Spleen (tissue), 7 donors: ENCODE results near the gene ZNF385B.

Source experiments
- POLR2A ChIP-seq, 3 donors: fragments of 450-650 bp; IDR thresholded peaks; one replicate each; pipeline ENCODE4 v1.5.1; 2017; ENCODE audit warnings: antibody characterized with exemption in 3 of 3, mild to moderate bottlenecking in 1 of 3
- POLR2AphosphoS5 ChIP-seq, 3 donors: sonication (generic); formaldehyde crosslinking; IDR thresholded peaks; one replicate each; pipeline ENCODE4 v1.5.1; 2017; ENCODE audit warnings: antibody characterized with exemption in 3 of 3
- TF ChIP-seq, protein P1 (sequence below), 11 experiments: fragments of 200-600 bp in 7 of 11; fragments of 450-650 bp in 4 of 11; sonication (generic) in 4 of 11; IDR thresholded peaks in 8 of 11; conservative IDR thresholded peaks in 3 of 11; 1 replicate in 7 of 11; 2 replicates in 4 of 11; pipeline versions ENCODE4 v1.4.0 to v1.8.0; 2016 to 2021; ENCODE audit warnings: antibody characterized with exemption in 11 of 11, inconsistent platforms in 4 of 11, mild to moderate bottlenecking in 1 of 11
- donor health status: DM: no; HTN: no; CAD: no; lungs with moderate emphysema.
- donor health status: DM: no; HTN: no; CAD: no.
- donor health status: DM: no; HTN: no; CAD: no.

DNA sequence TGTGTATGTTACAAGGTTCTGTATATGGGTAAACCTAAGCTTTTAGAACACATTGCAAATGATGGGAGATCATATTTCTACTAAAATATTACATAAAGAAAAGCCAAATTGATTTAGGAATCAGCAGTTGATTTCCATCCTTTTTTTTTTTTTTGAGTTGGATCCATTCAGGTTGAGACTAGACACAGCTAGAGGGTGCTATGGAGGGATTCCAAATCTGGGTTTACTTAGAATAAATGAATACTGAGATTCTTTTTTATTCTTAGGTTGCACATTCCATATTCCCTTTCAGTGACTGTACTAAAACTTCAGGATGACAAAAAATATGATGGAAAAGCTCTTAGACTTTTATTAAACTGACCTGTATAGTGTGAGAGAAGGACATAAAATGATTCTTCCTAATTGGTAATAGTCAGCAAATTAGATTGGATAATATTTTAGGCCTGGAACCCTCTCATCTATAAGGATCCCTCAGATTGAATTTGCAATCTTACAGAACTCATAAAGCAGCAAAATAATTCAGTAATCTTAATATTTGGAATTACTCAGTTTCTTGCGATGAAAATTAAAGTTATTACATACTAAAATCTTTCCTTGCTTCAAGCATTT is 413.5 kb downstream of the ZNF385B start:
- TF ChIP-seq, protein P1, sequence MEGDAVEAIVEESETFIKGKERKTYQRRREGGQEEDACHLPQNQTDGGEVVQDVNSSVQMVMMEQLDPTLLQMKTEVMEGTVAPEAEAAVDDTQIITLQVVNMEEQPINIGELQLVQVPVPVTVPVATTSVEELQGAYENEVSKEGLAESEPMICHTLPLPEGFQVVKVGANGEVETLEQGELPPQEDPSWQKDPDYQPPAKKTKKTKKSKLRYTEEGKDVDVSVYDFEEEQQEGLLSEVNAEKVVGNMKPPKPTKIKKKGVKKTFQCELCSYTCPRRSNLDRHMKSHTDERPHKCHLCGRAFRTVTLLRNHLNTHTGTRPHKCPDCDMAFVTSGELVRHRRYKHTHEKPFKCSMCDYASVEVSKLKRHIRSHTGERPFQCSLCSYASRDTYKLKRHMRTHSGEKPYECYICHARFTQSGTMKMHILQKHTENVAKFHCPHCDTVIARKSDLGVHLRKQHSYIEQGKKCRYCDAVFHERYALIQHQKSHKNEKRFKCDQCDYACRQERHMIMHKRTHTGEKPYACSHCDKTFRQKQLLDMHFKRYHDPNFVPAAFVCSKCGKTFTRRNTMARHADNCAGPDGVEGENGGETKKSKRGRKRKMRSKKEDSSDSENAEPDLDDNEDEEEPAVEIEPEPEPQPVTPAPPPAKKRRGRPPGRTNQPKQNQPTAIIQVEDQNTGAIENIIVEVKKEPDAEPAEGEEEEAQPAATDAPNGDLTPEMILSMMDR (IDR thresholded peaks at IDR 0.05 in 8 of 11, conservative IDR thresholded peaks at IDR 0.05 in 3 of 11), result no peak
- TF ChIP-seq POLR2A (IDR thresholded peaks at IDR 0.05) (no peak), POLR2AphosphoS5 (IDR thresholded peaks at IDR 0.05) (no peak)
